CD4-positive, alpha-beta memory T cell (primary cell): ENCODE results near the gene CCL7. TPM values are rescaled to one million over a fixed set of nuclear protein-coding genes. Genes with fewer than 3 reads are reported as not detected.

Experiments used
- CTCF ChIA-PET: fragments of 350-600 bp; sonication (Branson Sonifier 250); formaldehyde crosslinking; loops from one replicate; lab custom pipeline; 2021; ENCODE audit warnings: inconsistent platforms; ENCODE audit not compliant: partially characterized antibody; lab: Charles Lee
- POLR2A ChIA-PET: fragments of 350-600 bp; sonication (Branson Sonifier 250); formaldehyde crosslinking; loops from one replicate; lab custom pipeline; 2021; ENCODE audit not compliant: partially characterized antibody; lab: Charles Lee
- DNase-seq, 5 donors: peaks; one replicate each; pipeline versions ENCODE4 v3.0.0 to v3.0.0-alpha.2; 2020 to 2022; ENCODE audit warnings: mixed read lengths in 1 of 5
- H3K27ac ChIP-seq: one replicate; pipeline ENCODE4 v1.7.0; 2013; ENCODE audit warnings: low read depth, low read length
- H3K27me3 ChIP-seq: 2 replicates; pipeline ENCODE4 v1.7.0; 2013; ENCODE audit warnings: mild to moderate bottlenecking, low read length, moderate library complexity; ENCODE audit not compliant: insufficient read depth
- H3K36me3 ChIP-seq: 2 replicates; pipeline ENCODE4 v1.7.0; 2013; ENCODE audit warnings: mild to moderate bottlenecking, low read length, moderate library complexity; ENCODE audit not compliant: insufficient read depth
- H3K4me1 ChIP-seq: 2 replicates; pipeline ENCODE4 v1.7.0; 2013; ENCODE audit warnings: mild to moderate bottlenecking, low read length, moderate library complexity; ENCODE audit not compliant: insufficient read depth
- H3K4me3 ChIP-seq, 2 donors: one replicate each; pipeline ENCODE4 v1.7.0; 2013; ENCODE audit warnings: low read length in 2 of 2, mild to moderate bottlenecking in 1 of 2
- H3K9me3 ChIP-seq, 2 donors: one replicate each; pipeline ENCODE4 v1.7.0; 2013; ENCODE audit warnings: low read length in 2 of 2, control low read depth in 1 of 2; ENCODE audit not compliant: control insufficient read depth in 1 of 2
- H3K27ac Mint-ChIP-seq, 7 donors: one replicate each; pipeline ENCODE4 v1.8.0; 2020 to 2021; ENCODE audit warnings: mixed read lengths in 7 of 7, mild to moderate bottlenecking in 6 of 7, inconsistent platforms in 3 of 7, moderate library complexity in 3 of 7
- H3K27me3 Mint-ChIP-seq, 2 donors: one replicate each; pipeline ENCODE4 v1.8.0; 2020 to 2021; ENCODE audit warnings: mixed read lengths in 2 of 2
- H3K36me3 Mint-ChIP-seq, 2 donors: one replicate each; pipeline ENCODE4 v1.8.0; 2020 to 2021; ENCODE audit warnings: mixed read lengths in 2 of 2, inconsistent platforms in 1 of 2, mild to moderate bottlenecking in 1 of 2
- H3K4me1 Mint-ChIP-seq, 4 donors: one replicate each; pipeline ENCODE4 v1.8.0; 2020 to 2021; ENCODE audit warnings: mixed read lengths in 4 of 4, mild to moderate bottlenecking in 1 of 4
- H3K4me3 Mint-ChIP-seq, 8 donors: one replicate each; pipeline ENCODE4 v1.8.0; 2020 to 2021; ENCODE audit warnings: mixed read lengths in 8 of 8, mild to moderate bottlenecking in 7 of 8, moderate library complexity in 6 of 8, inconsistent platforms in 3 of 8
- H3K9me3 Mint-ChIP-seq, 8 donors: one replicate each; pipeline ENCODE4 v1.8.0; 2020 to 2021; ENCODE audit warnings: mixed read lengths in 8 of 8, mild to moderate bottlenecking in 5 of 8, inconsistent platforms in 3 of 8, moderate library complexity in 1 of 8
- intact Hi-C: fragments of 100-400 bp; cut with micrococcal nuclease; formaldehyde crosslinking; loops from one replicate; pipeline ENCODE4 v1.15.1; 2023
- polyA plus RNA-seq, 2 donors: library from polyadenylated mRNA; unstranded; fragments of 300-500 nt; fragmentation: Illumina TruSeq; gene quantifications; one replicate each; pipeline ENCODE4 v1.2.3, GENCODE V29; 2021
- total RNA-seq, 2 experiments: library from RNA; stranded (reverse); gene quantifications; one replicate each; pipeline ENCODE4 v1.2.3, GENCODE V29; 2021

Gene CCL7
- total and polyA plus RNA-seq, 4 experiments from 2014 or later = not detected

DNA sequence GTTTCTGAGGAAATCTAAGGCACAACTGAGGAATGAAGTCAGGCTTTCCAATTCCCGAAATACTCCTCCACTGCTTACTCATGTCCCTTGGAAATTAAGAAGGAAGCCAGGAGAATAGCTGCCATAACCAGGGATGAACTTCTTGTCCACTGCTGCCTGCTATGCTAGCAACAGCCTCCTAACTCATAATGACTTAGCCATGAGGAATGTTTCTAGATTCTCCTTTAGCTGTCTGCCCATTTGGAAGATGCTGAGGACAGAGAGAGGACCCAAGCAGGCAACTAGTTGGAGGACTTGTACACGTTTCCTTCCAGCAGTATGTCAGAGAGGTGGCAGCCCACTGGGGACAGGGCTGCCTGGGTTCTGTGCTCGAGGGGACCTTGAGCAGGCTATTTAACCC, 15.9 kb upstream of the CCL7 start:
- no peak for DNase-seq
- Histone ChIP-seq H3K4me1 (no peaks in the 10 kb centered on the region), H3K9me3 (no peaks in the 10 kb centered on the region), H3K36me3 (no peaks in the 10 kb centered on the region), H3K27ac (no peak overlapping the region), H3K4me3 (no peak overlapping the region), H3K27me3 (no peaks in the 10 kb centered on the region)
- Mint-ChIP-seq H3K36me3 (no peaks in the 10 kb centered on the region), H3K4me1 (peaks cover 0 to 4% (median 0%) of the 10 kb centered on the region in 4 donors), H3K9me3 (no peaks in the 10 kb centered on the region), H3K4me3 (no peak overlapping the region), H3K27ac (no peak overlapping the region), H3K27me3 (peaks cover 23 to 46% of the 10 kb centered on the region in 2 donors)
- intact Hi-C loops = no loop called here
- CTCF ChIA-PET = no interaction called here
- POLR2A ChIA-PET = no interaction called here

- H3K27me3 Mint-ChIP-seq = peaks cover 24 to 51% of the 10 kb centered on the region in 2 donors
Observed at GRCh38 chr17:34254651-34255380, 15.2 kb upstream of the CCL7 start, which contains the start of gene CCL2. TSS of gene CCL2 (plus strand) at chr17:34255285. CDS start at chr17:34255350, 65 bp downstream.

GRCh38 chr17:34255381-34255732, 14.7 kb upstream of the CCL7 start:
- POLR2A ChIA-PET = no interaction called here
- CTCF ChIA-PET = no interaction called here
- H3K27ac ChIP-seq = no peak overlapping the region
- DNase-seq = no peak
- H3K9me3 ChIP-seq = no peaks in the 10 kb centered on the region
- no peaks in the 10 kb centered on the region for H3K9me3 Mint-ChIP-seq
- H3K4me1 Mint-ChIP-seq = peaks cover 0 to 4% (median 0%) of the 10 kb centered on the region in 4 donors
- no peak overlapping the region for H3K4me3 ChIP-seq
- no peaks in the 10 kb centered on the region for H3K27me3 ChIP-seq
- no peak overlapping the region for H3K4me3 Mint-ChIP-seq
- no peaks in the 10 kb centered on the region for H3K36me3 ChIP-seq
- intact Hi-C loops = no loop called here
- no peaks in the 10 kb centered on the region for H3K36me3 Mint-ChIP-seq
- no peak overlapping the region for H3K27ac Mint-ChIP-seq
- no peaks in the 10 kb centered on the region for H3K4me1 ChIP-seq
- peaks cover 24 to 51% of the 10 kb centered on the region in 2 donors for H3K27me3 Mint-ChIP-seq

More at GRCh38 chr17:34254651-34255380, 15.2 kb upstream of the CCL7 start, which contains the start of gene CCL2:
- no peak within 1 kb of the TSS for H3K4me3 ChIP-seq
- peaks cover 0 to 4% (median 0%) of the 10 kb centered on the region in 4 donors for H3K4me1 Mint-ChIP-seq
- H3K36me3 Mint-ChIP-seq = no peaks in the 10 kb centered on the region
- H3K4me1 ChIP-seq = no peaks in the 10 kb centered on the region
- ChIA-PET POLR2A (no interaction called here), CTCF (no interaction called here)
- no peak for DNase-seq
- H3K9me3 Mint-ChIP-seq = no peaks in the 10 kb centered on the region
- no peaks in the 10 kb centered on the region for H3K27me3 ChIP-seq
- no peaks in the 10 kb centered on the region for H3K9me3 ChIP-seq
- no peak within 1 kb of the TSS for H3K27ac Mint-ChIP-seq
- H3K27ac ChIP-seq = no peak within 1 kb of the TSS
- intact Hi-C loops = no loop called here
- H3K4me3 Mint-ChIP-seq = no peak within 1 kb of the TSS
- H3K36me3 ChIP-seq = no peaks in the 10 kb centered on the region

DNA sequence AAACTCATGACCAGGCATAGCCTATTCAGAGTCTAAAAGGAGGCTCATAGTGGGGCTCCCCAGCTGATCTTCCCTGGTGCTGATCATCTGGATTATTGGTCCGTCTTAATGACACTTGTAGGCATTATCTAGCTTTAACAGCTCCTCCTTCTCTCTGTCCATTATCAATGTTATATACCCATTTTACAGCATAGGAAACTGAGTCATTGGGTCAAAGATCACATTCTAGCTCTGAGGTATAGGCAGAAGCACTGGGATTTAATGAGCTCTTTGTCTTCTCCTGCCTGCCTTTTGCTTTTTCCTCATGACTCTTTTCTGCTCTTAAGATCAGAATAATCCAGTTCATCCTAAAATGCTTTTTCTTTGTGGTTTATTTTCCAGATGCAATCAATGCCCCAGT, 14.2 kb upstream of the CCL7 start:
- Mint-ChIP-seq H3K27ac (no peak overlapping the region), H3K36me3 (no peaks in the 10 kb centered on the region), H3K4me1 (peaks cover 0 to 4% (median 0%) of the 10 kb centered on the region in 4 donors), H3K27me3 (peaks cover 24 to 51% of the 10 kb centered on the region in 2 donors), H3K9me3 (no peaks in the 10 kb centered on the region), H3K4me3 (no peak overlapping the region)
- intact Hi-C loops = no loop called here
- Histone ChIP-seq H3K4me3 (no peak overlapping the region), H3K36me3 (no peaks in the 10 kb centered on the region), H3K27me3 (no peaks in the 10 kb centered on the region), H3K4me1 (no peaks in the 10 kb centered on the region), H3K27ac (no peak overlapping the region), H3K9me3 (no peaks in the 10 kb centered on the region)
- POLR2A ChIA-PET = no interaction called here
- DNase-seq = no peak
- CTCF ChIA-PET = no interaction called here

- no peaks in the 10 kb centered on the region for H3K36me3 Mint-ChIP-seq
- Histone ChIP-seq H3K4me3 (no peak overlapping the region), H3K27ac (no peak overlapping the region), H3K4me1 (no peaks in the 10 kb centered on the region), H3K36me3 (no peaks in the 10 kb centered on the region), H3K9me3 (no peaks in the 10 kb centered on the region), H3K27me3 (no peaks in the 10 kb centered on the region)
- H3K9me3 Mint-ChIP-seq = no peaks in the 10 kb centered on the region
- ChIA-PET CTCF (interaction anchor here (1.3 kb wide), 1 partner anchor 12 kb away, joined by 3 read pairs; no protein-coding TSS in a partner anchor), POLR2A (no interaction called here)
- no peak overlapping the region for H3K4me3 Mint-ChIP-seq
- H3K27me3 Mint-ChIP-seq = peaks cover 26 to 51% of the 10 kb centered on the region in 2 donors
- intact Hi-C loops = no loop called here
- H3K27ac Mint-ChIP-seq = no peak overlapping the region
- no peak for DNase-seq
- peaks cover 0 to 6% (median 0%) of the 10 kb centered on the region in 4 donors for H3K4me1 Mint-ChIP-seq
Observed at GRCh38 chr17:34257299-34257985, 12.6 kb upstream of the CCL7 start.

DNA sequence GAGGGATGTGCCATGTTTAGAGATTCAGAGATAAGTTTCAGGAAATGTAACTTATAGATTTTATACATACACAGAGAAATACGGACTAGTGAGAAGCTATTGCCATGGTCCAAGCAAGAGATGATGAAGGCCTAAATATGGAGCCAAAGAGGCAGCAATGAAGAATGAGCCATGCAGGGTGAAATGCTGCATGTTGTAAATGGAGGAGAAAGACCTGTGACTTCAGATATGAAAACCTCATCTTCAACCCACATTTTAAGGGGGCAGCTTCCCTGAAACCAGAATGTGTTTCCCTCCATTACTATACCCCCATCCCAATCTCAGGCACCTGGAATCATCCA, 12.1 kb upstream of the CCL7 start:
- no peaks in the 10 kb centered on the region for H3K4me1 ChIP-seq
- ChIA-PET POLR2A (no interaction called here), CTCF (no interaction called here)
- H3K27ac ChIP-seq = no peak overlapping the region
- Mint-ChIP-seq H3K27ac (no peak overlapping the region), H3K9me3 (no peaks in the 10 kb centered on the region), H3K27me3 (peaks cover 22 to 47% of the 10 kb centered on the region in 2 donors), H3K4me1 (peaks cover 0 to 6% (median 0%) of the 10 kb centered on the region in 4 donors), H3K36me3 (no peaks in the 10 kb centered on the region), H3K4me3 (no peak overlapping the region)
- H3K27me3 ChIP-seq = no peaks in the 10 kb centered on the region
- no peaks in the 10 kb centered on the region for H3K9me3 ChIP-seq
- H3K36me3 ChIP-seq = no peaks in the 10 kb centered on the region
- H3K4me3 ChIP-seq = no peak overlapping the region
- no peak for DNase-seq
- intact Hi-C loops = no loop called here

DNA sequence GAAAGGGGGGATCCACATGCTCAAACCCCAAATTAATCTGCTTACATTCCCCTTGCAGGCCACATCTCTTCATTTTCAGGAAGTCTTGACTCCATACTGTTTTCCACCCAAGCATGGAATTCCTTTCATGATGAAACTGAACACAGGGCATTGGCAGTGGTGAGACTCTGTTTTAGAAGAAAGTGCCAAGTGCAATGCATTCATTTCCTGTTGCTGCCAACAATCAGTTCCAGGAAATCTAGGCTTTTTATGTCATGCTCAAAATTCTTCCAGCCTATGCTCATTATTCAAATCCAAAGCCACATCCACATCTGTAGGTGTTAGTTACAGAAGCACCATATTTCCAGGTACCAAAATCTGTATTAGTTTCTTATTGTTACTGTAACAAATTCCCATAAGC, 10.9 kb upstream of the CCL7 start:
- Mint-ChIP-seq H3K9me3 (no peaks in the 10 kb centered on the region), H3K4me3 (no peak overlapping the region), H3K27me3 (peaks cover 20 to 41% of the 10 kb centered on the region in 2 donors), H3K36me3 (no peaks in the 10 kb centered on the region), H3K27ac (no peak overlapping the region), H3K4me1 (peaks cover 0 to 6% (median 0%) of the 10 kb centered on the region in 4 donors)
- Histone ChIP-seq H3K4me1 (no peaks in the 10 kb centered on the region), H3K27ac (no peak overlapping the region), H3K27me3 (no peaks in the 10 kb centered on the region), H3K4me3 (no peak overlapping the region), H3K36me3 (no peaks in the 10 kb centered on the region), H3K9me3 (no peaks in the 10 kb centered on the region)
- intact Hi-C loops = no loop called here
- DNase-seq = no peak
- ChIA-PET CTCF (no interaction called here), POLR2A (no interaction called here)
